IgD-negative memory B cell (primary cell): ENCODE data around the gene HRH3. TPM values are rescaled to one million over a fixed set of nuclear protein-coding genes. Genes with fewer than 3 reads are reported as not detected.

Experiments used
- H3K27ac Mint-ChIP-seq, 3 donors: one replicate each; pipeline ENCODE4 v1.8.0; 2020 to 2022; ENCODE audit warnings: mild to moderate bottlenecking in 3 of 3, mixed read lengths in 3 of 3, moderate library complexity in 1 of 3
- H3K27me3 Mint-ChIP-seq: one replicate; pipeline ENCODE4 v1.8.0; 2021; ENCODE audit warnings: mixed read lengths
- H3K36me3 Mint-ChIP-seq: one replicate; pipeline ENCODE4 v1.8.0; 2020; ENCODE audit warnings: mild to moderate bottlenecking, mixed read lengths
- H3K4me1 Mint-ChIP-seq, 3 donors: one replicate each; pipeline ENCODE4 v1.8.0; 2020 to 2022; ENCODE audit warnings: mixed read lengths in 3 of 3, mild to moderate bottlenecking in 1 of 3
- H3K4me3 Mint-ChIP-seq, 4 donors: one replicate each; pipeline ENCODE4 v1.8.0; 2020 to 2022; ENCODE audit warnings: mild to moderate bottlenecking in 4 of 4, mixed read lengths in 4 of 4, moderate library complexity in 3 of 4
- H3K9me3 Mint-ChIP-seq, 3 donors: one replicate each; pipeline ENCODE4 v1.8.0; 2020 to 2021; ENCODE audit warnings: mixed read lengths in 3 of 3, mild to moderate bottlenecking in 1 of 3
- polyA plus RNA-seq: library from polyadenylated mRNA; unstranded; fragments of 300-500 nt; fragmentation: Illumina TruSeq; gene quantifications from one replicate; pipeline ENCODE4 v1.2.3, GENCODE V29; 2021

HRH3 gene
- polyA plus RNA-seq, 1 donor from 2014 or later, result not detected

DNA sequence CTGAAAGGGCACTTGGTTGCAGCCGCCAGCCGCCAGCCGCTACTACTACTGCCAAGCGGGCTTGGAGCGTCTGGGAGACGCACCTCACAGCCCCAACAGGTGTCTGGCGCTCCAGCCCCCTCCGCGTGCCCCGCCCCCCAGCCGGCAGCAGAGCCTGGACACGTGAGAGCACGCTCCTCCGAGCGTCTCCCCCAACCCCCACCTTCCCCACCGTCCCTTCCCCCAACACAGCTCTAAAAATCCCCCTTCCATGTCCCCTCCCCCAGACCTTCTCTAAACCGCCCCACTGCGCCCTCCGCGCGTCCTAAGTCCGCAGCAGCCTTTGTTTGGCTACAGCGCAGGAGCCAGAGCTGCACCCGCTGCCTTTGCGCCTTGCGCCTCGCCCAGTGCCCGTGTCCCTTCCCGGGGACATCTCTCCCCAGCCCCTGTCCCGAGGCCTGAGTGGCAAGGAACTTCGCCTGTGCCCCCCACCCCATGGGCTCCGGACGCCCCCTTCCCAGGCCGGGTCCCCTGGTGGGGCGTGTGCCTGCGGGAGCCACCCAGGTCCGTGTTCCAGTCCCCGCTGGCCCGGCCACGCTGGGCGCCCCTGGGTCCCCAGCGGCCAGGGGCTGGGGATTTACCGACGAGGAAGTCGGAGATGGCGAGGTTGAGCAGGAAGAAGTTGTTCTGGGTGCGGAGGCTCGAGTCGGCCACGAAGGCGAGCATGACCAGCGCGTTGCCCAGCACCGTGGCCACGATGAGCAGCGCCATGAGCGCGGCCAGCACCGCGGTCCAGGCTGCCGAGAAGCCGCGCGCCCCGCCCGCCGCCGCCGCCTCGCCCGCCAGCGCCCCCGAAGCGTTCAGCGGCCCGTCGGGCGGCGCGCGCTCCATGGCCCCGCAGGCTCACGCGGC, 732 bp downstream of the HRH3 start:
- Mint-ChIP-seq H3K27me3 (peaks cover 38% of the 10 kb centered on the region), H3K27ac (no peak overlapping the region), H3K4me1 (peaks cover 0 to 2% (median 0%) of the 10 kb centered on the region in 3 donors)

GRCh38 chr20:62217913-62218773, 1.9 kb downstream of the HRH3 start:
- Mint-ChIP-seq H3K4me1 (peaks cover 0 to 2% (median 0%) of the 10 kb centered on the region in 3 donors), H3K36me3 (no peaks in the 10 kb centered on the region), H3K27me3 (peaks cover 33% of the 10 kb centered on the region), H3K9me3 (no peaks in the 10 kb centered on the region), H3K4me3 (no peak overlapping the region), H3K27ac (no peak overlapping the region)

More for the DNA sequence above, 732 bp downstream of the HRH3 start:
- H3K36me3 Mint-ChIP-seq, result no peaks in the 10 kb centered on the region
- H3K9me3 Mint-ChIP-seq, result peaks cover 0 to under 1% (median 0%) of the 10 kb centered on the region in 3 donors
- H3K4me3 Mint-ChIP-seq, result peak overlapping the region in 2 of 4 donors; percentile 30 to 68

GRCh38 chr20:62216636-62217566, 3.2 kb downstream of the HRH3 start:
- H3K4me1 Mint-ChIP-seq, result peaks cover 0 to 2% (median 0%) of the 10 kb centered on the region in 3 donors
- no peak overlapping the region for H3K27ac Mint-ChIP-seq
- H3K36me3 Mint-ChIP-seq, result no peaks in the 10 kb centered on the region
- peaks cover 29% of the 10 kb centered on the region for H3K27me3 Mint-ChIP-seq
- H3K4me3 Mint-ChIP-seq, result no peak overlapping the region
- no peaks in the 10 kb centered on the region for H3K9me3 Mint-ChIP-seq

DNA sequence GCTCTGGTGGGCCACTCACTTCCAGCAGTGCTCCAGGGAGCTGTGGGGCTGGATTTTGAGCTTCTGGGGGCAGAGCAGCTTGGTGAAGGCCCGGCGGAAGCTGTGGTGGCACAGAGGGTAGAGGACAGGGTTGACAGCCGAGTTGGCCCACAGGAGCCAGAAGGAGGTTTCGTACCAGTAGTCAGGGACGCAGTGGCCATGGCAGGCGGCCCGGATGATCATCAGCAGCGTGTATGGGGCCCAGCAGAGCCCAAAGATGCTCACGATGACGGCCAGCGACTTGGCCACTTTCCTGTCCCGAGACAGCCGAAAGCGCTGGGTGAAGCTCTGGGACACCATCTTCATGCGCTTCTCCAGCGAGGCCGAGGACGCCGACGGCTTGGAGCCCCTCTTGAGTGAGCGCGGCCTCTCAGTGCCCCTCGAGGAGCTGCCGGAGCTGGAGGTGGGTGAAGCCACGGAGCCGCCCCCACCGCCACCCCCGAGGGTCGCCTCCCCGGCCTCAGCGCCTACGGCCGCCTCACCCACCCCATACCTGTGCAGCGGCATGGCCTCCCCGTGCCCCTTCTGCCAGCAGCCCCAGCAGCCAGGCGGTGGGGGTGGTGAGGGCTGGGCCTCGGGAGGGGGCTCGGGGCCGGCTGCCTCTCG, 4.0 kb downstream of the HRH3 start:
- H3K27me3 Mint-ChIP-seq, result peaks cover 24% of the 10 kb centered on the region
- peaks cover 0 to 2% (median 0%) of the 10 kb centered on the region in 3 donors for H3K4me1 Mint-ChIP-seq
- no peaks in the 10 kb centered on the region for H3K36me3 Mint-ChIP-seq
- no peak overlapping the region for H3K27ac Mint-ChIP-seq
- no peak overlapping the region for H3K4me3 Mint-ChIP-seq
- no peaks in the 10 kb centered on the region for H3K9me3 Mint-ChIP-seq

DNA sequence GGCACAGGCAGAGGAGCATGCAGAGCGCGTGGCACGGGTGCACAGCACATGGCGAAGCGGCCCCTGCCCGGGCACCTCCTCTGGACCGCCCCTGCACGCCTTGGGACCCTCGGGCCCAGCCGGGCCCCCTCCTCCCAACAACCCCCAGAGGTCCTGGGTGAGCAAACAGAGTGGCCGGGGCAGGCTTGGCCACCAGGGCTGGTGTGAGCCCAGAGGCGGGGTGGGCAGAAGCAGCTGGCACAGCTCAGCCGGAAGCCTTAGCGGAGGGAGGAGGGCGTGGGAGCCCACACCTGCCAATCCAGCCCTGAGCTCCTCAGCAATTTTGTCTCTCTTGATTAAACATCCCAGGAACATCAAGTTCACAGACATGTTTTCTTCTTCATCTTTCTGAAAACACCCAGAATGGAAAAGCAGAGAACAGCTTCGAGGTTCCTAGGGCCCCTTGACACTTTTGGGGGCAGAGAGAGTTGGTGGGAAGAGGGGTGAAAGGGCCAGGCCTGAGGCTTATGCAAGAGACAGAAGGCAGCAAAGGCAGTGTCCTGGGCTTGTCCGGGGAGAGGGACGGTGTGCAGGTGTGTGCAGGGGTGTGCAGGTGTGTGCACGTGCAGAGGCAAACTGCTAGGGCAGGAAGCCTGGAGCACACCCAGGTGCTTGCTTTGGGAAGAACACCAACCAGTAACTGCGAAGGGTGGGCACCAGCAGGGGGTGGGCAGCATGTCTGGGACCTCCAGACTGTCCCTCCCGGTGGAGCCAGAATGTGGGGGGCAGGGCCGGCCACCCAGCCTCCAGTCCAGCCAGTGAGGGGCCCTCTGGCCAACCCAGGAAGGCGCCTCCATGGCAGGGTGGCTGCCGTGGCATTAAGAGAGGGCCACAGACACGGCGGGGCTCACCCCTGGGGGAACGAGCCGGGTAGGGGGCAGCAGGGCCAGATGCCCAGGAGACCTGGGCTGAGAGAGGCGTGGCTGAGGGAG, 4.8 kb downstream of the HRH3 start:
- Mint-ChIP-seq H3K4me1 (no peaks in the 10 kb centered on the region), H3K27ac (no peak overlapping the region), H3K27me3 (peaks cover 23% of the 10 kb centered on the region), H3K9me3 (no peaks in the 10 kb centered on the region), H3K4me3 (no peak overlapping the region), H3K36me3 (no peaks in the 10 kb centered on the region)

DNA sequence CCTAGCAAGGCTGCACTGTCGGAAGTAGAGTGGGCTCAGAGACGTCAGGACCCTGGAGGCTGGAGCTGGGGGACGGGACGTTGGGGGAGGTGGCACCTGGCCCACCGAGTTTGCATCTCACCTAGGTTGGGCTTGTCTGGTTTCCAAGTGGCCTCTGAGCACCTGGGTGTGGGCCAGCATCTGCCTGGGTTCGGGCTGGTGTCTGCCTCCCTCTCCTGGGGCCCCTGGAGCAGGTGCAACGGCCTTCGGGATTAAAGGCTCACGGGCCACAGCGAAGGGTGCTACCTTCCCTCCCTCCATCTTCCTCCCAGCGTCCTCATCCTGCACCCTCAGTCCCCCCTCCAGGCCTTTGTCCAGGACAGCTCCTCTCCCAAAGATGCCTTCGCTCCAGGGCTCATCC, 6.0 kb downstream of the HRH3 start:
- H3K9me3 Mint-ChIP-seq, result no peaks in the 10 kb centered on the region
- H3K4me1 Mint-ChIP-seq, result no peaks in the 10 kb centered on the region
- no peak overlapping the region for H3K27ac Mint-ChIP-seq
- peaks cover 28% of the 10 kb centered on the region for H3K27me3 Mint-ChIP-seq
- H3K36me3 Mint-ChIP-seq, result no peaks in the 10 kb centered on the region
- no peak overlapping the region for H3K4me3 Mint-ChIP-seq

DNA sequence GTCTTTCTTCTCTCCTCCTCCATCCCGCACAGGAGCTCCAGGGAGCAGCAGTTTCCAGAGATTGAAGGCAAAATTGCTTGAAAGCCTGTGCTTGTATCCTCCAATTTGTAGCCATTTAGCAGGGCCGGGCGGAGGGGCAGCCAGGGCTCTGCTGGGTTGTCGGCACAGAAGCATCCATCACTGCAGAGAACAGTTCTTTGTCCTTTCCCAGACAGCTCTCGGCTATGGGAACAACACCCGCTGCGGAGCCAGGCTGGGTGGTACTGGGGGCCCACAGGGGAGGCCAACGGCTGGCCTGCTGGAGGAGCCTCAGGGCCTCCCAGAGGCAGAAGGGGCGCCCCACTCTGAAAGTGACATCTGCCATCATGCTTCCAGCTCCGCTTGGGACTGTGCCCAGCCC, 7.8 kb downstream of the HRH3 start:
- no peaks in the 10 kb centered on the region for H3K4me1 Mint-ChIP-seq
- no peak overlapping the region for H3K4me3 Mint-ChIP-seq
- no peak overlapping the region for H3K27ac Mint-ChIP-seq
- H3K9me3 Mint-ChIP-seq, result no peaks in the 10 kb centered on the region
- H3K36me3 Mint-ChIP-seq, result no peaks in the 10 kb centered on the region
- H3K27me3 Mint-ChIP-seq, result peaks cover 24% of the 10 kb centered on the region

DNA sequence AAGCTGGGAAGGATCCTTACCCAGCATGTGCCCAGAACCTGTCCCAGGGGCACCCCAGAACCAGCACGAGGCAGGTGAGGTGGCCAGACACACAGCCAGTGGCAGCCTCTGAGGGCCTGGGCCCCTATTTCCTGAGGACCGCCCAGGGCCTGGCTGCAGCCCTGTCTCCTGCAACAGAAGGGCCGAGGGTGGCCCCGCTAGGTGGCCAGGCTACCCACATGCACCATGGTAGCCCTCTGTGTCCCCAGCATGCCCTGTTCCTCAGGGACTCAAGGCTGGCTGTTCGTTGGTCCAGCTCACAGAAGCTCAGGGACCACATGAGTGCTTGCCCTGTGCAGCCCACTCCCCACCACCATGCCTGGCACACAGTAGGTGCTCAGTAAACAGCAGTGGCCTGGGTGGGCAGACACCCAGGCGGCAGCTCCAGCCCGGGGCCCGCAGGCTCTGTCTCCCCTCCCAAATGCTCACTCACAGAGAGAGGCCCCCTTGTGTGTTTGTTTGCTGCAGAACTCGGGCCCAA, 8.2 kb downstream of the HRH3 start:
- H3K9me3 Mint-ChIP-seq, result no peaks in the 10 kb centered on the region
- peaks cover 21% of the 10 kb centered on the region for H3K27me3 Mint-ChIP-seq
- H3K4me1 Mint-ChIP-seq, result no peaks in the 10 kb centered on the region
- no peak overlapping the region for H3K4me3 Mint-ChIP-seq
- H3K27ac Mint-ChIP-seq, result no peak overlapping the region
- H3K36me3 Mint-ChIP-seq, result no peaks in the 10 kb centered on the region

DNA sequence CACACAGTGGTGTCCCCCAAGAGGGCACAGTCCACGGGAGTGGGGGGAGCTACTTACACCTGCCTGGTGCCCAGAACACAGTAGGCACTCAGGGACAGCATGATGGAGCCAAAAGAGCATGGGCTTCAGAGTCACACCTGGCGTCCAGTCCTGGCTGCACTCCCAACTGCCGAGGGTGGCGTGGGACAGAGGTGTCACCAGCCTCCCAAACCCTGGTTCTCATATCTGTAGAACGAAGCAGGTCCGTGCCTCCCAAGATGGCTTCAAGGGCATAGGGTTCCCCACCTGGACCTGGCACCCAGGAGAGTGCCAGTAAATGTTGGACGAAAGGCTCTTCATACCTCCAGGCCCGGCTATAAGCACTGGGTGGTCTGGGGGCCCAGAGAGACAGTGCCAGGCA, 8.9 kb downstream of the HRH3 start:
- H3K4me1 Mint-ChIP-seq, result no peaks in the 10 kb centered on the region
- no peaks in the 10 kb centered on the region for H3K36me3 Mint-ChIP-seq
- no peak overlapping the region for H3K4me3 Mint-ChIP-seq
- no peaks in the 10 kb centered on the region for H3K9me3 Mint-ChIP-seq
- no peak overlapping the region for H3K27ac Mint-ChIP-seq
- peaks cover 21% of the 10 kb centered on the region for H3K27me3 Mint-ChIP-seq

GRCh38 chr20:62210496-62210855, 9.6 kb downstream of the HRH3 start:
- H3K27ac Mint-ChIP-seq, result no peak overlapping the region
- no peaks in the 10 kb centered on the region for H3K9me3 Mint-ChIP-seq
- H3K36me3 Mint-ChIP-seq, result no peaks in the 10 kb centered on the region
- H3K4me3 Mint-ChIP-seq, result no peak overlapping the region
- peaks cover 20% of the 10 kb centered on the region for H3K27me3 Mint-ChIP-seq
- no peaks in the 10 kb centered on the region for H3K4me1 Mint-ChIP-seq

DNA sequence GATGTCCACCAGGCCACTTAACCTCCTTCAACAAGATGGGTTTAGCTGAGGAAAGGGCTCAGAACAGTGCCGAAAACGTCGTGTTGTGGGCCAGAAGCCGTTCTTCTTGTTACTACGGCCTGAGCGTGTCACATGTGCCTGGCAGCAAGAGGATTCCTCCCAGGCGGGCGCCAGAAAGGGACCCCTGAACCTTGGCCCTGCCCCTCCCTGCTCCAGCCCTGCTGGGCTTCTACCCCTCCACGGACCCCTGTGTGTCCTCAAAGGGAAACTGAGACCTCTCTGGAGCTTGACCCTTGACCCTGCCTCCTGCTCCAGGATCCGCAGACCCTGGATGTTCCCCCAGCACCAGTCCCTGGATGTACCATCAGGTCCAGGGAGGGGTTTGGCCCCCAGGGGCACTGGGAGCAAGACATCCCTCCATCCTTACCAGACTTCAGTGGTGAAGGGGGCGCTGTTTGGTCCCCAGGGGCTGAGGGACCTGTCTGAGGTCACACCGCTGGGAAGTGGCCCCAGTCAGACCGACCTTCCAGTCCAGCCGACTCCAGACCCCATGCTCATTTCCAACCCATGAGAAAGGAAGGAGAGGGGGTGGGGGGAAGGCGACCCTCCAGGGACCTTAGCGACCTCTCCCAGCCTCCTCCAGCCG, 10.1 kb downstream of the HRH3 start:
- no peak overlapping the region for H3K4me3 Mint-ChIP-seq
- H3K9me3 Mint-ChIP-seq, result no peaks in the 10 kb centered on the region
- no peak overlapping the region for H3K27ac Mint-ChIP-seq
- H3K27me3 Mint-ChIP-seq, result peaks cover 17% of the 10 kb centered on the region
- H3K4me1 Mint-ChIP-seq, result peaks cover 0 to under 1% (median 0%) of the 10 kb centered on the region in 3 donors
- no peaks in the 10 kb centered on the region for H3K36me3 Mint-ChIP-seq

DNA sequence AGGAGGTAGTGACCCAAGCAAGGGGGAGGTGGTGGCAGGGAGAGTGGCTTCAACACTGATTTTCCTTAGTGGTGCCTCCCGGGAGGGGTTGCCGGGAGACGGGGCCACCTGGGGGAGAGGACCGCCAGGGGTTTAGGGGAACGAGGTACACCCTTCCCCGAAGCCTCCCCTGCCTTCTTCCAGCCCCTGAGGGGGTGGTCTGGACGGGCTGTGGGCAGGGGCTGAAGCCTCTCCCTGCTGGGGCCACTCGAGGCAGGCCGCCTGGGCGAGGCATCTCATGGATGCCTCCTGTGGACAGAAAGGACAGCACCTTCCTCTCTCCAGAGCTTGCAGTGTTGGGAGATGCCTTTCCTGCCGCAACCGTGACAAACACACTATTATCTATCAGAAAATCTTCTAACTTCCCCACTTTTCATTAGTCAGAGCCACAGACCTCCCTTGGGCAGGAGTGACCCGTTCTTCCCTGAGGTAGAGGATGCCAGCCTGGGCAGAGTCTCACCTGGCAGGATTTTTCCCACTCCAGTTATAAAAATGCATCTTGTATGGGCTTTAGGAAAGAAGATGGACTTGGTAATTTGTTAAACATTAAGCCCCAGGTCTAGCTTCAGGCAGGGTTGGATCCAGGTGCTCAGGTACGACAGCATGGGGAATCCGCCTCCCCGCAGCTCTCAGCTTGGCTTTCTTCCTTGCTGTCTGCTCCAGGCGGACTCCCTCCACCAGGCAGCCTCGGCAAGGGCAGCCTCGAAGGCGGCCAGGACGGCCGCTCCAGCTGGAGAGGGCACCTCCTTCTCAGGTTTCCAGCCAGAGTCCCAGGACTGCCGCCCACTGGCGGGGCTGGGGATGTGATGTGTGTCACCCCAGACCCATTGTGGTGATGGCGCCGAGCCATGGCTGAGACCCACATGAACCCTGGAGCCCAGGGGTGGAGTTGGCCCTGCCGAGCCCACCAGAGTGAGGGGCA, 11.0 kb downstream of the HRH3 start:
- peaks cover 0 to 2% (median 0%) of the 10 kb centered on the region in 3 donors for H3K4me1 Mint-ChIP-seq
- peaks cover 12% of the 10 kb centered on the region for H3K27me3 Mint-ChIP-seq
- no peak overlapping the region for H3K4me3 Mint-ChIP-seq
- H3K36me3 Mint-ChIP-seq, result no peaks in the 10 kb centered on the region
- H3K9me3 Mint-ChIP-seq, result no peaks in the 10 kb centered on the region
- H3K27ac Mint-ChIP-seq, result no peak overlapping the region
